Endothelial cell of umbilical vein (primary cell): Measurements from ENCODE around the gene KRT1. TPM values are rescaled to one million over a fixed set of nuclear protein-coding genes. Genes with fewer than 3 reads are reported as not detected.

Source experiments
- BruUV-seq: library from RNA; stranded (reverse); fragments of 400-500 nt; replicated peaks from 2 replicates; lab custom pipeline; 2021; lab: Mats Ljungman, UMichigan
- CTCF ChIA-PET: fragments of 300-600, 350-600 bp; sonication (Branson Sonifier 250); formaldehyde crosslinking; loops from one replicate; lab custom pipeline; 2021; ENCODE audit warnings: antibody characterized with exemption, inconsistent platforms; lab: Charles Lee
- POLR2A ChIA-PET: fragments of 300-600, 350-600 bp; sonication (Branson Sonifier 250); formaldehyde crosslinking; loops from one replicate; lab custom pipeline; 2021; ENCODE audit warnings: antibody characterized with exemption, inconsistent platforms; lab: Charles Lee
- DNase-seq: peaks from one replicate; pipeline ENCODE4 v3.0.0-alpha.2; 2011; ENCODE audit warnings: low read depth, low spot score
- FAIRE-seq: peaks from 2 replicates; lab custom pipeline; 2011; peaks lifted over from hg19 to GRCh38; lab: Jason Lieb, UNC
- H2AFZ ChIP-seq: 2 replicates; pipeline ENCODE4 v1.6.0; 2012; ENCODE audit warnings: low read depth, low read length, control low read depth, inconsistent platforms
- H3K27ac ChIP-seq: 2 replicates; pipeline ENCODE4 v1.5.1; 2011; ENCODE audit warnings: low read depth, mild to moderate bottlenecking, control low read depth, low read length, moderate library complexity; ENCODE audit not compliant: insufficient read depth
- H3K27me3 ChIP-seq, 2 experiments: 2 replicates each; pipeline versions ENCODE4 v1.6.0 to v1.6.1; 2011; ENCODE audit warnings: low read length in 2 of 2, mixed read lengths in 1 of 2; ENCODE audit not compliant: control insufficient read depth in 2 of 2, insufficient read depth in 2 of 2
- H3K36me3 ChIP-seq, 2 experiments: 2 replicates in 1 of 2; 3 replicates in 1 of 2; pipeline ENCODE4 v1.5.1; 2011; ENCODE audit warnings: low read length in 2 of 2, mild to moderate bottlenecking in 1 of 2, moderate library complexity in 1 of 2; ENCODE audit not compliant: control insufficient read depth in 2 of 2, insufficient read depth in 2 of 2; ENCODE audit errors: extremely low read depth in 1 of 2
- H3K4me1 ChIP-seq: 3 replicates; pipeline ENCODE4 v1.5.1; 2011; ENCODE audit warnings: mild to moderate bottlenecking, low read length; ENCODE audit not compliant: control insufficient read depth, insufficient read depth; ENCODE audit errors: extremely low read depth
- H3K4me2 ChIP-seq: 2 replicates; pipeline ENCODE4 v1.6.1; 2011; ENCODE audit warnings: low read length, control low read depth, mixed read lengths; ENCODE audit not compliant: insufficient read depth
- H3K4me3 ChIP-seq, 3 experiments: fragments of 200-600 bp in 1 of 3; sonication (generic), shearing (Covaris generic) in 1 of 3; replicated peaks in 1 of 3; 2 replicates each; pipeline ENCODE4 v1.5.1; 2011 to 2016; ENCODE audit warnings: control low read depth in 3 of 3, low read length in 3 of 3, mild to moderate bottlenecking in 2 of 3, inconsistent platforms in 1 of 3, low read depth in 1 of 3, moderate library complexity in 1 of 3; ENCODE audit not compliant: insufficient read depth in 1 of 3
- H3K79me2 ChIP-seq: 2 replicates; pipeline ENCODE4 v1.6.0; 2012; ENCODE audit warnings: low read length, inconsistent platforms; ENCODE audit not compliant: control insufficient read depth, insufficient read depth
- H3K9ac ChIP-seq: replicated peaks from 2 replicates; pipeline ENCODE3; 2011; ENCODE audit warnings: low read length, control low read depth; ENCODE audit not compliant: insufficient read depth; ENCODE audit errors: extremely low read depth
- H3K9me1 ChIP-seq: replicated peaks from 3 replicates; pipeline ENCODE4 v1.6.0; 2011; ENCODE audit warnings: mild to moderate bottlenecking, low read length; ENCODE audit not compliant: control insufficient read depth, insufficient read depth; ENCODE audit errors: extremely low read depth
- H3K9me3 ChIP-seq: replicated peaks from 2 replicates; pipeline ENCODE4 v1.5.1; 2012; ENCODE audit warnings: low read length, inconsistent platforms; ENCODE audit not compliant: control insufficient read depth, insufficient read depth
- H4K20me1 ChIP-seq: replicated peaks from 2 replicates; pipeline ENCODE3; 2011; ENCODE audit warnings: mild to moderate bottlenecking, low read length; ENCODE audit not compliant: control insufficient read depth, insufficient read depth; ENCODE audit errors: extremely low read depth
- EZH2 ChIP-seq: IDR thresholded peaks from 2 replicates; pipeline ENCODE4 v1.6.1; 2012; ENCODE audit warnings: borderline replicate concordance, low read depth, mild to moderate bottlenecking, moderate library complexity, low read length, inconsistent platforms; ENCODE audit not compliant: severe bottlenecking
- FOS ChIP-seq: IDR thresholded peaks from 2 replicates; pipeline ENCODE4 v1.6.1; 2011; ENCODE audit warnings: mild to moderate bottlenecking, low read length, moderate library complexity, borderline replicate concordance; ENCODE audit not compliant: insufficient read depth
- JUN ChIP-seq: IDR thresholded peaks from 2 replicates; pipeline ENCODE4 v1.6.1; 2011; ENCODE audit warnings: borderline replicate concordance, low read depth; ENCODE audit not compliant: insufficient read length, insufficient read depth
- POLR2AphosphoS5 ChIP-seq: IDR thresholded peaks from 2 replicates; pipeline ENCODE4 v1.6.1; 2012; ENCODE audit warnings: low read depth, mild to moderate bottlenecking, control low read depth, low read length, moderate library complexity; ENCODE audit not compliant: insufficient read depth
- dilution Hi-C: fragments of 300-500 bp; cut with MboI; formaldehyde crosslinking; loops from one replicate; pipeline ENCODE4 v1.15.0; 2019; ENCODE audit warnings: low sequenced_read_pairs; ENCODE audit not compliant: extremely low pct_ligation_motif_present
- intact Hi-C: fragments of 100-400 bp; cut with micrococcal nuclease; formaldehyde crosslinking; loops from one replicate; pipeline ENCODE4 v1.10.0; 2022
- polyA plus RNA-seq, 4 experiments: library from polyadenylated mRNA; depleted of rRNA in 3 of 4; stranded (reverse) in 3 of 4; unstranded in 1 of 4; fragments of >200 nt; gene quantifications; 2 replicates each; pipeline versions ENCODE4 v1.2.1 to v1.2.3, GENCODE V29; 2011 to 2012; ENCODE audit warnings: missing spikeins in 1 of 4
- total RNA-seq: library from RNA; stranded (reverse); gene quantifications from 2 replicates; pipeline ENCODE4 v1.2.3, GENCODE V29; 2021

Gene KRT1
- total and polyA plus RNA-seq, 2 donors (not counting 3 experiments of a cell fraction or from before 2014, with no cell fraction given) = not detected

- H4K20me1 ChIP-seq = no peaks in the 10 kb centered on the region
- no peaks in the 10 kb centered on the region for H3K4me1 ChIP-seq
- dilution Hi-C loops = no loop called here
- no peak overlapping the region for H3K4me3 ChIP-seq
- H3K79me2 ChIP-seq = no peaks in the 10 kb centered on the region
- intact Hi-C loops = loop anchor here (5.0 to 10.0 kb wide), 2 partner anchors 174 to 291 kb away; no protein-coding TSS in a partner anchor
- peaks cover 25 to 40% of the 10 kb centered on the region in 2 experiments for H3K27me3 ChIP-seq
- CTCF ChIA-PET = interaction anchor here (0.8 to 1.3 kb wide), 3 partner anchors 26 to 180 kb away, joined by 3 read pairs; no protein-coding TSS in a partner anchor
- no peak overlapping the region for H3K4me2 ChIP-seq
- no peaks in the 10 kb centered on the region for H3K9me1 ChIP-seq
- H3K36me3 ChIP-seq = no peaks in the 10 kb centered on the region
- no peaks in the 10 kb centered on the region for H3K9me3 ChIP-seq
- no peak overlapping the region for H3K27ac ChIP-seq
- DNase-seq (no peak), FAIRE-seq (no peak)
- TF ChIP-seq FOS = no peak
- peak; percentile 32 for TF ChIP-seq EZH2
- TF ChIP-seq POLR2AphosphoS5 = no peak
- BruUV-seq = no TSS peak
- no peak overlapping the region for H3K9ac ChIP-seq
- no peak overlapping the region for H2AFZ ChIP-seq
- POLR2A ChIA-PET = no interaction called here
Observed at GRCh38 chr12:52691076-52691840, 11.1 kb upstream of the KRT1 start.

DNA sequence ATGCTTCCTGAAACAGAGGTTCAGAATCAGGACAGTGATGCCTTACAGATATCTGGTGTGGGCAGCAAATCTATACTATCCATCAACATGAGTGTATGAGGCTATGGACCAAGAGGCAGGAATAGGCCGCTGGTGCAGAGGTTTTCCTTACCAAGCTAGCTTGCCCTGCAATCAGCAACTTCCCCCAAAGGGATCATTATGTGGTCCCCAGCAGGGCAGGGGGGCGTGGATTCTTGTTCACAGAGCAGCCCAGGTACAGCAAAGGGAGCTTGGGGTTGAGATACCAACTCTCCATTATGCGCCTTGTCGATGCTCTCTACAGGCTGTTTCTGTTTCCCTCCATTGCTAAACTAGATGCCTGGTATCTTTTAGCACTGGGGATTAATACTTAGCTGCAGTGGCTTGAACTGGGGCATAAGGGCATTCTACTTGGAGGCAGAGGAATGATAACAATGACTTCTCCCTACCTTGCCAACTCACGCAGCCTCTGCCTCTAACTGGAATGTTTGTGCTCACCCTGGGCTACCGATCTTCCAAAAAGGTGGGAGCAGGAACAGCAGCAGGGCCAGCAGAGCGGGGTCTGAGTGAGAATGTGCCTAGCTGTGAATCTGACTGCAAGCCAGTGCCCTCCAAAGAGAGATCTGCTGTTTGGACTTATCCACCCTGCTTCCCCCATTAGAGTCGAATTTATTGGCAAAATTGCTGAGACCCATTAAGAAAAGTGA lies 10.3 kb upstream of the KRT1 start:
- Histone ChIP-seq H3K9me3 (no peaks in the 10 kb centered on the region), H3K27me3 (peaks cover 25 to 40% of the 10 kb centered on the region in 2 experiments), H4K20me1 (no peaks in the 10 kb centered on the region), H3K79me2 (no peaks in the 10 kb centered on the region), H3K9me1 (no peaks in the 10 kb centered on the region), H3K4me1 (no peaks in the 10 kb centered on the region), H3K27ac (no peak overlapping the region), H3K36me3 (no peaks in the 10 kb centered on the region), H3K9ac (no peak overlapping the region), H3K4me3 (no peak overlapping the region), H3K4me2 (no peak overlapping the region), H2AFZ (no peak overlapping the region)
- ChIA-PET CTCF (interaction anchor here (0.8 to 0.9 kb wide), 2 partner anchors 27 to 180 kb away, joined by 3 read pairs; no protein-coding TSS in a partner anchor), POLR2A (no interaction called here)
- BruUV-seq = no TSS peak
- peak; percentile 18 for TF ChIP-seq EZH2
- no peak for TF ChIP-seq JUN
- dilution Hi-C loops = no loop called here
- DNase-seq (no peak), FAIRE-seq (no peak)
- intact Hi-C loops = loop anchor here (5.0 to 10.0 kb wide), 2 partner anchors 174 to 292 kb away; no protein-coding TSS in a partner anchor
